ENCODE data around the gene POLA2. TPM values are rescaled to one million over a fixed set of nuclear protein-coding genes. Genes with fewer than 3 reads are reported as not detected.

Gene POLA2
- total RNA-seq, 1 experiment from 2014 or later = 37.7 TPM

- Histone ChIP-seq H4K5ac (ENCODE audit: insufficient read length, low read depth, low read length) (no peak overlapping the region), H3K27me3 (ENCODE audit: insufficient read depth, low read length) (no peaks in the 10 kb centered on the region), H2BK5ac (ENCODE audit: insufficient read length, low read length) (no peak overlapping the region), H3K18ac (ENCODE audit: insufficient read length, low read depth, low read length) (no peak overlapping the region), H3K56ac (ENCODE audit: insufficient read length, low read depth, low read length) (no peak overlapping the region), H4K20me1 (ENCODE audit: control insufficient read depth, insufficient read depth, insufficient read length) (no peaks in the 10 kb centered on the region), H2BK15ac (ENCODE audit: low read depth, low read length) (no peak overlapping the region), H2AK5ac (ENCODE audit: insufficient read length, low read length) (no peak overlapping the region), H4K8ac (replicated peaks; ENCODE audit: insufficient read length, low read depth, low read length) (no peak overlapping the region), H3K4me2 (ENCODE audit: insufficient read depth, insufficient read length, low read length) (no peak overlapping the region), H3K14ac (ENCODE audit: insufficient read depth, low read length) (no peak overlapping the region), H2BK20ac (ENCODE audit: low read depth, low read length, poor library complexity, severe bottlenecking) (no peak overlapping the region), H3K79me2 (ENCODE audit: insufficient read depth, low read length) (peaks cover 19% of the 10 kb centered on the region; the same call in 1 of the 2 replicates), H3K9ac (ENCODE audit: extremely low read depth, insufficient read length, low read length) (no peak overlapping the region), H2AFZ (ENCODE audit: low read length) (no peak overlapping the region), H3K4me1 (ENCODE audit: insufficient read depth, low read length) (0 out of 2 replicates have a peak, but pooled peaks cover 2% of the 10 kb centered on the region), H3K23me2 (ENCODE audit: insufficient read length, low read depth, low read length, poor library complexity, severe bottlenecking) (peaks cover 4% of the 10 kb centered on the region), H3K4ac (ENCODE audit: low read depth, low read length) (no peak overlapping the region), H2BK120ac (ENCODE audit: low read depth, low read length, poor library complexity, severe bottlenecking) (no peak overlapping the region), H3K9me3 (ENCODE audit: control insufficient read depth, low read depth, low read length) (no peaks in the 10 kb centered on the region), H3K79me1 (ENCODE audit: insufficient read depth, low read depth, low read length, poor library complexity, severe bottlenecking) (peaks cover 5% of the 10 kb centered on the region), H2BK12ac (ENCODE audit: insufficient read length, low read depth, low read length) (no peak overlapping the region), H4K91ac (ENCODE audit: insufficient read length, low read depth, low read length) (no peak overlapping the region), H3K27ac (ENCODE audit: insufficient read length, low read depth, low read length) (no peak overlapping the region), H3K23ac (ENCODE audit: insufficient read length, low read depth, low read length) (no peak overlapping the region), H3T11ph (ENCODE audit: low read length) (no peak overlapping the region)
- H3K27me3 Mint-ChIP-seq (ENCODE audit: low read depth) = no peaks in the 10 kb centered on the region
- TF ChIP-seq, protein P1, sequence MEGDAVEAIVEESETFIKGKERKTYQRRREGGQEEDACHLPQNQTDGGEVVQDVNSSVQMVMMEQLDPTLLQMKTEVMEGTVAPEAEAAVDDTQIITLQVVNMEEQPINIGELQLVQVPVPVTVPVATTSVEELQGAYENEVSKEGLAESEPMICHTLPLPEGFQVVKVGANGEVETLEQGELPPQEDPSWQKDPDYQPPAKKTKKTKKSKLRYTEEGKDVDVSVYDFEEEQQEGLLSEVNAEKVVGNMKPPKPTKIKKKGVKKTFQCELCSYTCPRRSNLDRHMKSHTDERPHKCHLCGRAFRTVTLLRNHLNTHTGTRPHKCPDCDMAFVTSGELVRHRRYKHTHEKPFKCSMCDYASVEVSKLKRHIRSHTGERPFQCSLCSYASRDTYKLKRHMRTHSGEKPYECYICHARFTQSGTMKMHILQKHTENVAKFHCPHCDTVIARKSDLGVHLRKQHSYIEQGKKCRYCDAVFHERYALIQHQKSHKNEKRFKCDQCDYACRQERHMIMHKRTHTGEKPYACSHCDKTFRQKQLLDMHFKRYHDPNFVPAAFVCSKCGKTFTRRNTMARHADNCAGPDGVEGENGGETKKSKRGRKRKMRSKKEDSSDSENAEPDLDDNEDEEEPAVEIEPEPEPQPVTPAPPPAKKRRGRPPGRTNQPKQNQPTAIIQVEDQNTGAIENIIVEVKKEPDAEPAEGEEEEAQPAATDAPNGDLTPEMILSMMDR (conservative IDR thresholded peaks at IDR 0.05) = no peak
- DNase-seq = no peak
- no peak overlapping the region; a peak in 2 of 7 replicates for H3K27ac Mint-ChIP-seq
- no CpG with 5 or more reads among the region's 7 CpGs for WGBS (ENCODE audit: extremely low coverage, insufficient read length, low lambda C conversion rate)
- H3K4me3 Mint-ChIP-seq = no peak overlapping the region
- peaks cover 21 to 53% (median 48%) of the 10 kb centered on the region in 3 experiments; a peak in 6 of 7 replicates for H3K36me3 Mint-ChIP-seq (ENCODE audit: insufficient read depth in 1 of 3, low read depth in 3 of 3)
- no peaks in the 10 kb centered on the region; a peak in 1 of 5 replicates for H3K9me3 Mint-ChIP-seq
- peaks cover 13 to 15% of the 10 kb centered on the region in 2 experiments for H3K4me1 Mint-ChIP-seq
These were observed 76.9 kb downstream of the POLA2 start for GRCh38 chr11:65338676-65339075.

All from H9 (cell line).